ENCODE measurements around the gene TRIM2.

TRIM2 gene

GRCh38 chr4:153273751-153274150 lies 69.5 kb downstream of the TRIM2 start:
- TF ChIP-seq CTCF (conservative IDR thresholded peaks at IDR 0.05; ENCODE audit: low read depth, low read length), result no peak
- Histone ChIP-seq H3K4me3 (IDR thresholded peaks at IDR 0.05; ENCODE audit: insufficient read depth, low read depth, low read length) (no peak overlapping the region), H3K79me2 (ENCODE audit: insufficient read depth, low read depth) (no peaks in the 10 kb centered on the region)

GRCh38 chr4:153274967-153275366 lies 70.7 kb downstream of the TRIM2 start:
- no peaks in the 10 kb centered on the region for H3K79me2 ChIP-seq (ENCODE audit: insufficient read depth, low read depth)
- TF ChIP-seq CTCF (conservative IDR thresholded peaks at IDR 0.05; ENCODE audit: low read depth, low read length), result no peak
- no peaks in the 10 kb centered on the region for H3K36me3 ChIP-seq (ENCODE audit: insufficient read depth)
- no peaks in the 10 kb centered on the region for H3K4me1 ChIP-seq (ENCODE audit: low read depth, poor library complexity, severe bottlenecking)
- H3K27ac ChIP-seq, result no peak overlapping the region
- no peak overlapping the region for H2AFZ ChIP-seq (ENCODE audit: low read depth)
- no peak overlapping the region for H3K4me3 ChIP-seq (IDR thresholded peaks at IDR 0.05; ENCODE audit: insufficient read depth, low read depth, low read length)
- no peaks in the 10 kb centered on the region for H4K20me1 ChIP-seq (ENCODE audit: insufficient read depth)
- H3K27me3 ChIP-seq (ENCODE audit: insufficient read depth, low read depth), result no peaks in the 10 kb centered on the region
- no peak overlapping the region for H3K9ac ChIP-seq
- no peak overlapping the region for H3K4me2 ChIP-seq

More at GRCh38 chr4:153273751-153274150, 69.5 kb downstream of the TRIM2 start:
- Histone ChIP-seq H3K9ac (no peak overlapping the region), H2AFZ (ENCODE audit: low read depth) (no peak overlapping the region), H3K27me3 (ENCODE audit: insufficient read depth, low read depth) (no peaks in the 10 kb centered on the region), H3K4me2 (no peak overlapping the region), H3K36me3 (ENCODE audit: insufficient read depth) (no peaks in the 10 kb centered on the region), H3K27ac (no peak overlapping the region), H4K20me1 (ENCODE audit: insufficient read depth) (no peaks in the 10 kb centered on the region), H3K4me1 (ENCODE audit: low read depth, poor library complexity, severe bottlenecking) (no peaks in the 10 kb centered on the region)

GRCh38 chr4:153275380-153276276 lies 71.4 kb downstream of the TRIM2 start:
- H3K27ac ChIP-seq, result no peak overlapping the region
- H3K4me3 ChIP-seq (IDR thresholded peaks at IDR 0.05; ENCODE audit: insufficient read depth, low read depth, low read length), result no peak overlapping the region
- no peaks in the 10 kb centered on the region for H3K79me2 ChIP-seq (ENCODE audit: insufficient read depth, low read depth)
- TF ChIP-seq CTCF (conservative IDR thresholded peaks at IDR 0.05; ENCODE audit: low read depth, low read length), result no peak
- H3K4me1 ChIP-seq (ENCODE audit: low read depth, poor library complexity, severe bottlenecking), result no peaks in the 10 kb centered on the region
- no peaks in the 10 kb centered on the region for H3K36me3 ChIP-seq (ENCODE audit: insufficient read depth)
- no peak overlapping the region for H2AFZ ChIP-seq (ENCODE audit: low read depth)
- H4K20me1 ChIP-seq (ENCODE audit: insufficient read depth), result no peaks in the 10 kb centered on the region
- no peak overlapping the region for H3K9ac ChIP-seq
- H3K27me3 ChIP-seq (ENCODE audit: insufficient read depth, low read depth), result no peaks in the 10 kb centered on the region
- H3K4me2 ChIP-seq, result no peak overlapping the region

- Histone ChIP-seq H3K27ac (no peak overlapping the region), H3K4me2 (no peak overlapping the region), H3K36me3 (ENCODE audit: insufficient read depth) (no peaks in the 10 kb centered on the region), H3K4me1 (ENCODE audit: low read depth, poor library complexity, severe bottlenecking) (no peaks in the 10 kb centered on the region), H3K9ac (no peak overlapping the region), H3K79me2 (ENCODE audit: insufficient read depth, low read depth) (no peaks in the 10 kb centered on the region), H3K27me3 (ENCODE audit: insufficient read depth, low read depth) (no peaks in the 10 kb centered on the region), H3K4me3 (IDR thresholded peaks at IDR 0.05; ENCODE audit: insufficient read depth, low read depth, low read length) (no peak overlapping the region), H2AFZ (ENCODE audit: low read depth) (no peak overlapping the region), H4K20me1 (ENCODE audit: insufficient read depth) (no peaks in the 10 kb centered on the region)
- no peak for TF ChIP-seq CTCF (conservative IDR thresholded peaks at IDR 0.05; ENCODE audit: low read depth, low read length)
These were observed 72.7 kb downstream of the TRIM2 start for GRCh38 chr4:153276971-153277370.
